HEK293T (cell line): ENCODE data around the gene ZNF41.

Experiments used
- ARNT ChIP-seq: fragments of 450-650 bp; IDR thresholded peaks from 2 replicates; pipeline ENCODE4 v1.6.1; 2017; ENCODE audit warnings: mild to moderate bottlenecking
- BHLHE40 ChIP-seq: fragments of 450-650 bp; IDR thresholded peaks from 2 replicates; pipeline ENCODE4 v1.6.1; 2016; ENCODE audit warnings: mild to moderate bottlenecking, moderate library complexity, borderline replicate concordance
- ELF4 ChIP-seq: fragments of 450-650 bp; IDR thresholded peaks from 2 replicates; pipeline ENCODE4 v1.6.1; 2017; ENCODE audit warnings: antibody characterized with exemption
- FOXA1 ChIP-seq: fragments of 450-650 bp; IDR thresholded peaks from 2 replicates; pipeline ENCODE4 v1.6.1; 2016; ENCODE audit warnings: mild to moderate bottlenecking
- FOXK2 ChIP-seq: fragments of 450-650 bp; IDR thresholded peaks from 2 replicates; pipeline ENCODE4 v1.6.1; 2016; ENCODE audit warnings: mild to moderate bottlenecking
- L3MBTL2 ChIP-seq: fragments of 450-650 bp; conservative IDR thresholded peaks from 2 replicates; pipeline ENCODE4 v1.6.1; 2016; ENCODE audit warnings: mild to moderate bottlenecking
- NFRKB ChIP-seq: fragments of 450-650 bp; IDR thresholded peaks from 2 replicates; pipeline ENCODE4 v1.6.1; 2016; ENCODE audit warnings: mild to moderate bottlenecking, moderate library complexity
- SP1 ChIP-seq: fragments of 450-650 bp; IDR thresholded peaks from 2 replicates; pipeline ENCODE4 v1.6.1; 2017
- SUZ12 ChIP-seq: fragments of 450-650 bp; IDR thresholded peaks from 2 replicates; pipeline ENCODE4 v1.6.1; 2016; ENCODE audit warnings: mild to moderate bottlenecking
- TARDBP ChIP-seq: fragments of 450-650 bp; IDR thresholded peaks from 2 replicates; pipeline ENCODE4 v1.6.1; 2016

- TF ChIP-seq SUZ12 (no peak), TARDBP (no peak), ELF4 (no peak), FOXK2 (no peak), ARNT (no peak), L3MBTL2 (no peak), FOXA1 (no peak), BHLHE40 (no peak), SP1 (no peak), NFRKB (no peak)
Measured at GRCh38 chrX:47413179-47413594, 69.8 kb downstream of the ZNF41 start.
